Measurements from ENCODE around the gene DYNC1LI2.
"Not testable (repeated sequence)": the region's sequence is repeated elsewhere in the genome, so short reads cannot be mapped to it uniquely, and the experiment has no call there.

The DYNC1LI2 gene

DNA sequence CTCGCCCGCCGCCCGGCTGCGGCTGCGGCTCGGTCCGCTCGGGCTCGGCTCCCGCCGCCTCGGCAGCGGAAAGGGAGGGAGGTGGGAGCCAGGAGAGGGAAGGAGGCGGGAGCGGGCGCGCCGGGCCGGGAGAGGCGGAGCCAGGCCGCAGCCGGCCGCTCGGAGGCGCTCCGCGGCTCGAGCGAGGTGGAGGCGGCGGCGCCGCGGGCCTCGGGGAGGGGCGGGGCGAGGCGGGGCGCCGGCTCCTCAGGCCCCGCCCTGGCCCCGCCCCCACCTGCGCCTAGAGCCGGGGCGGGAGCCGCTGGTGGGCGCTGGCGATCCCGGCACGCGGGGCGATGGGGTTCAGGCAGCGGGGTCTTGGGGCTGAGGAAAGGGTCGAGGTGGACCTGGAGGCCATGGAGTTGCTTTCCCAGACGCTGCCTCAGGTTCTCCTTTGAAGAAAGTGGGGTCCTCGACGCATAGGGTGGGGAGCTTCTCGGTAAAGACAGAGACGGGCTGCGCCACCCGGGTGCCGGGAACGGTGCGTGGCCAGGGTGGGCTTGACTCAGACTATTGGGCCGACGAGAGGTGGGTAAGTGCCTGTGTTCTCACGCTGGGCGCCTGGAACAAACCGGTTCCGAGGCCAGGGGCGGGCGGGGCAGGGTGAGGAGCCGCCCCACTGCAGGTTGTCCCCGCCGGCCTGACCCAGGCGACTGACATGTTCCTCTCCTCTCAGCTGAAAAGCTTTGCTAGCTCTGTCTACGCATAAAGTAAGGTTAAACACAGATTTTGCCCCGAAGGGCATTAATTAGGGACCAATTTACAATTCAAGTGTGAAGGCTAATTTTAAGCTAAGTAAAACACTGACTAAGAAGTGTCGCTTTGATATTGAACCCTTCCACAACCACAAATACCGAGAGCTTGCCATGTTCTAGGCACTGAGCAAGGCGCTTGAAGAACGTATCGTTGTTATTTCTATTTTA, 54.5 kb downstream of the DYNC1LI2 start, which contains the start of gene CMTM4:
TSS of gene CMTM4 (minus strand) at position 75 of the 962 bp plus-strand sequence. CDS start 218 bp downstream, outside the sequence.
- DNase-seq (ENCODE audit: low spot score): peak; percentile 92

DNA sequence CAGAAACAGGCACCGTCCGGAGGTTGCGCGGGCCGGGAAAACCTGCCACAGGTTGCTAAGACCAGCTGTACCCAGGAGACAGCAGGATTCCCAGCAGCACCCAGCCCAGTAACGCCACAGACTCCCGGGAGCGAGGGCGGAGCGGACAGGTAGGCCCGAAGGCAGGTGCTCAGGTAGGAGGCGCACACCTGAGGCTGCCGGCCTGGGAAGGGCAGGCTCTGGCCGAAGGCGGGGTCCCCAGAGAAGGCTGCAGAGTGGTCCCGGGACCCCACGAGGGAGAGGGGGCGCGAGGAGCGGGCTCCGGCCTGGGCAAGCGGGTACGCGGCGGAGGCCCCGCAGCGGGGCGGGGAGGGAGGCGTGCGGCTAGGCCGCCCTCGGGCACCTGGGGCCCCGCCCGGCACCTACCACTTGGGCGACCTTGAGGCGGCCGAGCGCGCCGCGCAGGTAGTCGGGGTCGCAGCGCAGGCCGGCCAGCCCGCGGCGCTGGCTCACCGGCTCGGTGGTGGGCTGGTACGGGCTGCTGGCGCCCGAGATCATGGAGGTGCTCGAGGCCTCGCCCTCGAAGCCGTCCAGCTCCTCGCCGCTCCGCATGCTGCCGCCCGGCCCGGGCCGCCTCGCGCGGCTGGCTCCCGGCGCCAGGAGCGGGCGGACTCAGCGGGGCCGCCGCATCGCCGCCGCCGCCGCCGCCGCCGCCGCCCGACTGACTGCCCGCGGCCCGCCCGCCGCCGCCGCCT, 55.3 kb downstream of the DYNC1LI2 start:
- peak; percentile 39 for DNase-seq (ENCODE audit: low spot score)

DNA sequence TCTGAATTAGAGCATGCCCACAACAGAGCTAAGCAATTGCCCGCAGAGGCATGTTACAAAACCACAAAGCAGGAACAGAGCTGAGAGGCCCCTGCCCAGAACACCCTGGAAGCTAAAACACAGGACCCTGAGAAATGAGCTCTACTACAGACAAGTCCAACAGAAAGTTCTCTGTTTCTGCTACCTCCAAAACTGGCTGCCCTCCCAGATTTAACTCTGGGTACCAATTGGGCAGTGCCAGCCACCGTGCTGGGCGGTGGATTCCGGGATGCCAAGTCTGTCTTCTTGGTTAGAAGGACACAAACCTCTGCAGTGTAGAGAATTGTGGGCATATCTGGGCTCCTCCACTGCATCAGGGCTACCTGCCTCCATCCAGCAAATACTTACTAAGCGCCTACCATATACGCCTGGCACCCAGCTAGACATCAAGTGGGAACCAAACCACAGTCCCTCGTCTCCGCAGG, 55.9 kb downstream of the DYNC1LI2 start:
- DNase-seq (ENCODE audit: low spot score): no peak

DNA sequence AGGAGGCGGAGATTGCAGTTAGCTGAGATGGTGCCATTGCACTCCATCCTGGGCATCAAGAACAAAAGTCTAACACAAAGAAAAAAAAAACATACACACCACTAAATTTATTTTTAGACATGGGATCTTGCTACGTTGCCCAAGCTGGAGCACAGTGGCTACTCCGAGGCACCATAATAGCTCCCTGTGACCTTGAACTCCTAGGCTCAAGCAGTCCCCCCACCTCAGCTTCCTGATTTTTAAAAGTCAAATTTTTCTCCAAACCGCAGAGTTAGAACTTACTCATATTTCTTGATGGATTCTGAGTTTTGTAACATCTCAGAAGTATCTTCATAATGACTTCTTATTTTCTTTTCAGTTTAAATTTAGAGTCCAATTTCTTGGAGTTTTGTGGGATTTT, 58.3 kb downstream of the DYNC1LI2 start:
- DNase-seq (ENCODE audit: low spot score): no peak

DNA sequence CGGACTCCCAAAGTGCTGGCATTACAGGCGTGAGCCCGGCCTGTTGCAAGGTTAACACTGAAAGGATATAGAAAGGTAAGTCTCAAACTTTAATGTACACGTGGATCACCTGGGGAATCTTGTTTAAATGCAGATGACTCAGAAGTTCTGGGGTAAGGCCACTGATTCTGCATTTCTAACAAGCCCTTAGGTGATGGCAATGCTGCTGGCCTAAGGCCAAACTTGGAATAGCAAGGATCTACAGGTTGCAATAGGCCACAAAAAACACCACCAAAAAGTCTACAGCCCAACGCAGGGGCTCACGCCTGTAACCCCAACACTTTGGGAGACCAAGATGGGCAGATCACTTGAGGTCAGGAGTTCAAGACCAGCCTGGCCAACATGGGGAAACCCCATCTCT, 59.1 kb downstream of the DYNC1LI2 start:
- peak; percentile 37 for DNase-seq (ENCODE audit: low spot score)

DNA sequence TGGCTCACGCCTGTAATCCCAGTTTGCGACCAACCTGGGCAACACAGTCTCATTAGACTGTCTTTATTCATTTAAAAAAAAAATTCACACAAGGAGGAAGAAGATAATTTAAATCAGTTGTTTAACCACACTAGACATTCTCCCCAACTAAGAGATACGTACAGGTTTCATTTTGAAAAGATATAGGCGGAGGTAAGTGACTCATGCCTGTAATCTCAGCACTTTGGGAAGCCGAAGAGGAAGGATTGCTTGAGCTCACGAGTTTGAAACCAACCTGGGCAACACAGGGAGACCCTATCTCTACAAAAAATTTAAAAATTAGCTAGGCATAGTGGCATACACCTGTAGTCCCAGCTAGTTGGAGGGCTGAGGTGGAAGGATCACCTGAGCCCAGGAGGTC, 60.2 kb downstream of the DYNC1LI2 start:
- no peak for DNase-seq (ENCODE audit: low spot score)

DNA sequence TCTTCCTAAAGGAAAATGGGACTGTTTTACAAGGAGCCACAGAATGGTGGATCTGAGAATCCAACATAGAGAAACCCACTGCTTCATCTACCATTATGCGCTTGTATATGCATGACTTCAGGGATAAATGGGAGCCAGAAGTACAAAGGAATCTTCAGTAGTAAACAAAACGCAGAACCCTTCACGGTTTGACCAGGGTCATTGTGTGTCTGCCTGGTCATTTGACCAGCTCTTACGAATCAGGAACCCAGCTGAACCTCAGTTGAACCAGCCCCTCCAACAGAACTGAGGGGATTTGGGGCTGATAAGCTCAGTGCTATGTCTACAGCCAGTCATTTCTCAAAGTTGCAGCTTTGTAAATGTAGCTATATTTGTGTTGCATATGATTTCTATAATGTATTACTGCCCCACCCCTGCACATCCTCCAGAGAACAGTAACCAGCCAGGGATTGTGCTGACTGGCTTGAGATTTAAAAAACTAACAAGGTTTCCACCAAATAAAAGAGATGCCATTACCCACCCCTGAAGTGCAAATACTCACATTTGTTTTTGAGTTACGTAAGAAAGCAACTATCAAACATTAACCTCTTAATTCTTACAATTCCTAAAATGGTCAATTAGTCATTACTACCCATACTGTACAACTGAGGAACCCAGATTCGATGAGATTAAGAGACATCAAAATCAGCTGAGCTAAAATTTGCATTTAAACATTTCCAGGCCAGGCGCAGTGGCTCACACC, 61.1 kb downstream of the DYNC1LI2 start:
- DNase-seq (ENCODE audit: low spot score): no peak

DNA sequence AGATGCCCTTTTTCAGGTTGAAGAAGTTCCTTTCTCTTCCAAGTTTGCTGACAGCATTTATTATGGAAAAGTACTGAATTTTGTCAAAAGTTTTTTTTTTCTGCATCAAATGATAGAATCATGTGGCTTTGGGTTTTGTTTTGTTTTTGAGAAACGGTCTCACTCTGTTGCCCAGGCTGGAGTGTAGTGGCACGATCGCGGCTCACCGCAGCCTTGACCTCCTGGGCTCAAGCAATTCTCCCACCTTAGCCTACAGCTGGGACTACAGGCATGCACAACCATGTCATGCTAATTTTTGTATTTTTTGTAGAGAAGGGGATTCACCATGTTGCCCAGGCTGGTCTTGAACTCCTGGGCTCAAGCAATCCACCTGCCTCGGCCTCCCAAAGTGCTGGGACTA, 62.1 kb downstream of the DYNC1LI2 start:
- DNase-seq (ENCODE audit: low spot score): no peak

DNA sequence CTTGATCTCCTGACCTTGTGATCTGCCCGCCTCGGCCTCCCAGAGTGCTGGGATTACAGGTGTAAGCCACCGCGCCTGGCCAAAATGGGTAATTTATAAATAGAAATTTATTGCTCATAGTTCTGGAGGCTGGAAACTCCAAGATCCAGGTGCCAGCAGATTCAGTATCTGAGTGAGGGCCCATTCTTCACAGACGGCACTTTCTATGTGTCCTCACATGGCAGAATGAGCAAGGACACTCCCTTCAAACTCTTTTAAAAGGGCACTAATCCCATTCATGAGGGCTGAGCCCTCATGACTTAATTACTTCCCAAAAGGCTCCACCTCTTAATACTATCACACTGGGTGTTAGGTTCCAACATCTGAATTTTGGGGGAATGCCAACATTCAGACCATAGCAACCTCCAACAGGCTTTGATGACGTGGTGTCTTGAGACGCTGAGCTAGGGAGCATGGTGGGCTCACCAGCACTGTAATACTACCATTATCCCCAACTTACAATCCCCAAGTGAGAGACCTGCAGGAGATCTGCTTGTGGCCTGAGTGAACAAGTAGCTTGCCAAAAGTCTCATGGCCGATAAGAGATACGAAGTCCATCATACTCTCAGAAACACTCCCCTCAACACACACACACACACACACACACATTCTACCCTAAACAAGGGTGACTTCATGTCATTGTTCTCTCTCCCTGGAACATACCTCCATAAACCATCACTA, 63.3 kb downstream of the DYNC1LI2 start:
- DNase-seq (ENCODE audit: low spot score): no peak

DNA sequence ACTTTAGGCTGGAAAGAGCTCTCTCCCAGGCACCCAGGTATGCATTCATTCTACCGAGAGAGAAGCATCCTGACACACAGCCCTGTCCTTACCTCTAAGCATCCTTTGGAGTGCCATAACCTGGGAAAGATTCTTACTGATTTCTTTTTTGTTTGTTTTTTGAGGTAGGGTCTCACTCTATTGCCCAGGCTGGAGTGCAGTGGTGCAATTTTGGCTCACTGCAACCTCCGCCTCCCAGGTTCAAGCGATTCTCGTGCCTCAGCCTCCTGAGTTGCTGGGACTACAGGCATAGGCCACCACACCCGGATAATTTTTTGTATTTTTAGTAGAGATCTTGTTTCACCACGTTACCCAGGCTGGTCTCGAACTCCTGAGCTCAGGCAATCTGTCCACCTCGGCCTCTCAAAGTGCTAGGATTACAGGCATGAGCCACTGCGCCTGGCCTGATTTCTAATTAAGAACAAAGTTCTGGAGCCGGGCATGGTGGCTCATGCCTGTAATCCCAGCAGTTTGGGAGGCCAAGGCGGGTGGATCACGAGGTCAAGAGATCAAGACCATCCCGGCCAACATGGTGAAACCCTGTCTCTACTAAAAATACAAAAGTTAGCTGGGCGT, 65.8 kb downstream of the DYNC1LI2 start:
- not testable (repeated sequence) for DNase-seq (ENCODE audit: low spot score)

DNA sequence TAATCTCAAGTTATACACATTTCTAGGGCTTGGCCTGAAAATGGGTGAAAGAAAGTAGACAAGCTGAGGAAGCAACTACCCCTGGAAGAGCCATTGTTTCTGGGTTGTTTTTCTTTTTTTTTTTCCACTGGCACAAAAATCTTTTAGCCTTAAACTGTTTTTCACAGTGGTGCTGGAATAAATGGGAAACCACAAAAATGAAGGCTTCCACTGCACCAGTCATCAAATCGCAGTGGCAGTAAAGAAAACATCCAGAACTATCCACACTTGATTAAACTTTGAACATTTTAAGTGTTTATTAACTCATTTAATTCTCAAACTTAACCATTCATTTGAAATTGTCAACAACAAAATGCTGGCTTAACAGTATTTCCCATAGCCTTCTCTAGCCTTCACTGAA, 69.1 kb downstream of the DYNC1LI2 start:
- DNase-seq (ENCODE audit: low spot score): no peak

DNA sequence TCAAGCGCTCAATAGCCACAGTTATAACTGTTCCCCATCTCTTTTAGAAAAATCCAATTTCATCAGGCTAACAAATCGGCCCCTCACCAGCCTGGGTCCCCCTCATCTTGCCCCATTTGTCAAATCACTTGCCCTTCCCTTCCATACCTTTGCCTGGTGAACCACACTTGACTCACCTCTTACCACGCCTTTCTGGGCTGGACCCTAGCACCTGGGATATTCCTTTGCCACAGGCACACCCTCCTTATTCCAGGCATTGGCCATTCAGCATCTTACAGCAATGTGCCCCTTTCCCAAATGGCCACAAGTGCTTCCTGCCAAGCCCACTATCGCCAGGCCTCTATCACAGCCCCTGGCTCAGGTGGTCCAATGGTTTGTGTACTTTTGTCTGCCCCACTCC, 69.7 kb downstream of the DYNC1LI2 start:
- no peak for DNase-seq (ENCODE audit: low spot score)

DNA sequence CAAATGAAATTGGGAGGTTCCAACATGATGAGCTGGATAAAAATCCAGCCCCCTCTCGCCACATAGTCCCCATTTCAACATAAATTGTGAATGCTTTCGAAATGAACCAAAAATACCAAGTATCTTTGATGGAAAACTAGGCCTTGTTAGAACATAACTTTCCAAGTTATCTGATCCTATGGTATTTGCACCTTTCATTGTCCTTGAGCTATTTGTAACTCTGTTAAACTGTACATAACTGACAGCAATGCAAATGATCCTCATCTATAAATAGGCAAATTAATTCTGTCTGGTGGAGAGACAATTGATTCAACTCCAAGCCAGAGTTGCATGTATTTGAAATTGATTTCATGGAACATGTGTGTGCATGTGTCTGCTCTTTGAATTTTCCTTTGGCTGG, 73.1 kb downstream of the DYNC1LI2 start:
- no peak for DNase-seq (ENCODE audit: low spot score)

DNA sequence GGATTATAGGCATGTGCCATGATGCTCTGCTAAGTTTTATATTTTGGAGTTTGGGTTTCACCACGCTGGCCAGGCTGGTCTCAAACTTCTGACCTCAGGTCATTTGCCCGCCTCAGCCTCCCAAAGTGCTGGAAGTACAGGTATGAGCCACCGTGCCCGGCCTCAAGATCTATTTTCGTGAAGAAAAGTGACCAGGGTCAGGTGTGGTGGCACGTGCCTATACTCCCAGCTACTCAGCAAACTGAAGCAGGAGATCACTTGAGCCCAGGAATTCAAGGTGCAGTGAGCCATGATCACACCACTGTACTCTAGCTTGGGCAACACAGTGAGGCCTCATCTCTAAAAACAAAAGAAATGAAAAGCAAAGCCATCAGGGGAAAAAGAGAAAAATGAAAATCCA, 73.6 kb downstream of the DYNC1LI2 start:
- DNase-seq (ENCODE audit: low spot score): no peak

DNA sequence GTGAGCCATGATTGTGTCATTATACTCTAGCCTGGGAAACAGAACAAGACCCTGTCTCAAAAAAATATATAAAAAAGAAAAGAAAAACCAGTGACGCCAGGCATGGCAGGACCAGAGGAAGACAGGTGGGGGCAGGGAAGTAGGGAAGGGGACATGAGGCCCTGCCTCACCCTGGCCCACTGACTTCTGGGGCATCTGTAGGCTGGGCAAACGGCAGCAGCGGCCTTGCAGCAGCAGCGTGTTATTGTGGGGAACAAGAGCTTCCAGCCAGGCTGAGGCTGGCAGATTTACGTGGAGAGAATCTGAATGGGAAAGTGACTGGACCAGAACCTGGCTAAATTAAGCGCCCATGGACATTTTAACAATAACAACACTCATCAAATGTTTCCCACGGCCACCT, 74.2 kb downstream of the DYNC1LI2 start:
- DNase-seq (ENCODE audit: low spot score): no peak

DNA sequence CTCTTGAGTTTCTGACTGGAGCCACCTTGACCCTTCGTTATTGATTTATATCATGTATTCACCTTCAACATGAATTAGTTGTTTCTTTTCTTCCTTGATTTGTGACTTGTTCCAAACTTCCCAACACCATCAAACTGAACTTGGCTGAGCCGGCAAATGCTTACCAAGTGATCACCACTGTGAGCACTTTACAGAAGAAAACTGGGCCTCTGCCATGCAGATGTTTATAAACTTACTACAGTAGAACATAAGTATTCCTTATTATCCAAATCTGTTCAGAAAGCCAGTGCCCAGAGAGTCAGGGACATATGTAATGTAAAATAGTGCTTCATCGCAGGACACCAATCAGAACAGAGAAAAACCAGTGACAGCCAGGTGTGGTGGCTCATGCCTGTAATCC, 74.8 kb downstream of the DYNC1LI2 start:
- DNase-seq (ENCODE audit: low spot score): no peak

DNA sequence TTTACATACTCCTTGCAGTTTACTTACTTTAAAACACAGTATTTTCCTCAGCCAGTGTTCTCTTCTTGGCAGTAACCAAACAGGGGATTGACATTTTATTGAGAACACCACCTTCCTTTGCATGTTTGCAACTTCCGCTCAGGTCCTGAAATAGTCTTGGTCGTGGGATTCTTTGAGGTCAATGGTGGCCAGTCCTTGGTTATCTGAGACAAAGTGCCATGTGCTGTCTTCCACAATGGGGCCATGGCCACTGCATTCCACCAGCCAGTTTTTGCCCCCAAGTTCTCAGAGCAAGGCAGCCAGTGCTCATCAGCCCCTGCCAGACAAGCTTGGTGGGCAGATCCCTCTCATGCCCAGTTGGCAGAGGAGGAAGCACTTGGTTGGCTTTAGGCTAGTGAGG, 77.7 kb downstream of the DYNC1LI2 start:
- DNase-seq (ENCODE audit: low spot score): no peak

Measured in LoVo (cell line).